Stimulated activated CD8-positive, alpha-beta memory T cell treated with anti-CD3 and anti-CD28 coated beads, Interleukin-15, amount 100 ng/mL, for 4 hours (primary cell): ENCODE results near the gene VSIG2.

ENCODE experiments used
- DNase-seq, 2 donors: peaks; one replicate each; pipeline ENCODE4 v3.0.0-alpha.2; 2020; ENCODE audit warnings: low read depth in 2 of 2

Gene VSIG2

GRCh38 chr11:124763156-124763947, 11.3 kb upstream of the VSIG2 start:
- DNase-seq: peak; percentile 60 to 66

GRCh38 chr11:124762624-124763155, 10.6 kb upstream of the VSIG2 start:
- DNase-seq: no peak

- peak in 1 of 2 donors; percentile 30 for DNase-seq
These were observed 10.1 kb upstream of the VSIG2 start, which contains the start of gene ESAM for GRCh38 chr11:124762105-124762623. Gene ESAM (minus strand): TSS chr11:124762290. CDS start chr11:124762154, 136 bp downstream.

DNA sequence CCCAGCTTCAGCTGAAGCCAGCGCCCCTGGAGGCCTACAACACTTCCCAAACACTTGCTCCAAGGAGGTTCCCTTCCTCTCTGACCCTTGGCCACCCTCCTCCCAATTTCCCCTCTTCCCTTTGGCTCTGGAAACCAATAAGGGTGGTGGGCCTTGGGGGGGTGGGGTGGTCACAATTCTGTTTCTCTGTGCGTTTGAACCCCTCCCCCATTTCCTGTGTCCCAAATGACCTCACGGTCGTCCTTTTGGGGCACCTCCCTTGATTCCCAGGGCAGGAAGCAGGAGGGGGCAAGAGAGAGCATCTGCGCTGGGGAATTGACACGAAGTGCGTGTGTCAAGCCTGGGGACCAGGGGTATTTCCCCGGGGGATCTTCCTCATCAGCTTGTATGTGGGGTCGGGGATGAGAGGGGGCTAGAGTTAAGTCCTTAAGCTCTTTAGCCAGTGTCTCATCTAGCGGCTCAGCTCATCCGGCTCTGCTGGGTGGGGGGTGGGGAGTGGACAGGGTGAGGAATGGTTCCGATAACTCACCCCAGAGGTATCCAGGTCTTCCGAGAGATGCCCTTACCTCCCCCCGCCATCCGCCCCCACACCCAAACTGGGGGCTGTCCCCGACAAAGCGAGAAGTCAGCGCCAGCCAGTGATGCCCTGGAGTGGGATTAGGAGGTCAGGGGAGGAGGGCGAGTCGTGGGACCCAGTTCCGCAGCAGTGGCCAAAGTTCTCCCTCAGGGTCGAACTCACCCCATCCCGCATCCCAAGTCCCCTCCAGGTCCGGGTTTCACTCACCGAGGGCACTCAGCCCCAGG, 9.4 kb upstream of the VSIG2 start:
- DNase-seq: no peak

DNA sequence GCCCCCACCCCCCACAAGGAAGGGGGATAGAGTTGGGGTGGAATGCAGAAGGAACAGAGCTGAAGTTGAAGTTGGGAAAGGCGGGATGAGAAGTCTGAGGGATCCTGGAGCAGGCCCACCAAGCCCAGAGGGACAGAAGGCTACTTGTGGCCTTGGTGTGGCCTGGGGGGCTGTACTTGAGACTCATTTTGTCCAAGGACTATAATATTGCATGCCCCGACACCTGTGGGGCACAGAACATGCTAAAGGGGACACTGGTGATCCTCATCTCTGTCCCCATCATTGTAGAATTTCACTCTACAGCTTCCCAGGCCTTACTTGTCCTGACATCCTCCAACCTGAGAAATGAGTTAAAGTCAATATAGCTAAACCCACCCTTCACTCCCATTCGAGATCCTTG, 8.8 kb upstream of the VSIG2 start:
- DNase-seq: no peak

GRCh38 chr11:124760205-124760652, 8.2 kb upstream of the VSIG2 start:
- no peak for DNase-seq

DNA sequence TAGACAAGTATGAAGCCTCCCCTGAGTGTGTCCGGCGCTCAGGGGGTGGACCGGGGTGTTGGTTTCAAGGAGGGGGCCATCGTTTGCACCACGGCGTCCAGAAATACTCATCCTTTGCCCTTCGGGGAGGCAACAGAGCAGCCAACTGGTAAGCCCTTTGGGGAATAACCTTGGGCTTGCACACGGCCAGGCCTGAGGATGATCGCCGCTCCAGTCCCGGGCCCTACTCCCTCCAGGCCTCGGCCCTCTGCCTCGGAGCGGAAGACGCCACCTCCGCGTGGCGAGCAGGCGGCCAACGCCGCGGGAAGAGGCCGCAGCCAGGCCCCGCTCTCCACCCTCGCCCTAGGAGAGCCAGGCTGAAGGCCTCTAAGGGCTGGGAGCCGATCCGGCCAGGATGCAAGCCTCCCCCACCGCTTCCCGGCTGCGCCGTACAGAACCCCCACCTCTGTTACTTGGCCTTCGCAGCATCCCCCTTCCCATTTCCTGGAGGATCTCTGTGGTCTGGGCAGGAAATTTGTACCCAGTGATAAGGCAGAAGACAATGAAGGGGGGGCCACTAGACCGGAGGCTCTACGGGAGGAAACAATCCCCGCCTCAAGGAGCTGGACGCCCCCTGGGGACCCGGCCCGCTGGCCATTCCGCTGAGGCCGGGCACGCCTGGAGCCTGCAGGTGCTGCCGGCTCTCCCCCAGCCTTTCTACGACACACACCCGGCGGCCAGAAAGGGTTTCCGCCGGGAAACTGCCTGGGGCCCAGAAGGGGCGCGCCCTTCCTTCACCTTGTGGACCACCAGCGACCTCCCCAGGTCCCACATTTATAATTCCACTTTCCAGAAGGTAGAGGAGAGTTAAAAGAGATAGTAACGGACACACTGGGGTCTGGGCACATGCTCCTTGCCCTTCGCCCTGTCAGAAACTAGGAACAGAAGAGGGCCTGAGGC, 7.5 kb upstream of the VSIG2 start:
- no peak for DNase-seq

DNA sequence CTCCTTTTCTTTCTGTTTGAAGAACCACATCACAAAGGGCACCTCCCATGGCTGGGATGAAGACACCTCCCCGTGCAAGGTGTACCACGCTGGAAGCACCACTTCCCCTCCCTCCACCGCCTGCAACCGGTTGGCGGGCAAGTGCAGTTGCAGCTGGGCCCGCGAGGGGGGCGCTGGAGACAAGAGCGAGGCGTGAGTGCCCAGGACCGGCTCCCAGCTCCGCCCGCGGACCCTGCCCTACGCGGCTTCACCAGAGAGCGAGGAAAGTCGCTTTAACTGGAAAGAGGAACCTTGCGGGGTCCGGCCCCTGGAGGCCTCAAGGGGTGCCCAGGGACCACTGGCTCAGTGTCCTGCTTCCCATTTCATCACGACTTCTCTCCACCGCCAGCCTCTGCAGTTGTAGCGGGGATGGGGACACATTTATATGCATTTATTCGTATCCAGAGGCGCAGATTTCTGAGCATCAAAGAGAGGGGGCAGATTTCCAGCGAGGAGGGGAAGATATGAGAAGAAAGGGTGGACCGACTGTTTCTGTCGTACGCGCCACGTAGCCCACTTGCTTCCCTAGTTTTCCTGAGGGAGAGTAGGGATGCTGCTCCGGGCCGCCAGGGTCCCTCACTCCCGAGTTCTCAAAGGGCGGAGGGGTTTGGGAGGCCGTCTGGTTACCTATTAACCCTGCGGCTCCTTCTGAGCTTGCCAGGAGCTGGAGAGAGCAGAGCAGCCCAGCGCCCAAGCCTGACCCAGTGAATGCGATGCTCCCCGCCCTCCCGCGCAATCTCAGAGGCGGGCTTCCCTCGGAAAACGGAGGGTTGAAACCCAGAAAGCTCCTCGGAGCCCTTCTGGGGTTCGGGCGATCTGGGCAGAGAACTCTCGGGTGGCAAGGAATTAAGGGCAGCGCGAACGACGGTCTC, 6.6 kb upstream of the VSIG2 start:
- DNase-seq: no peak

DNA sequence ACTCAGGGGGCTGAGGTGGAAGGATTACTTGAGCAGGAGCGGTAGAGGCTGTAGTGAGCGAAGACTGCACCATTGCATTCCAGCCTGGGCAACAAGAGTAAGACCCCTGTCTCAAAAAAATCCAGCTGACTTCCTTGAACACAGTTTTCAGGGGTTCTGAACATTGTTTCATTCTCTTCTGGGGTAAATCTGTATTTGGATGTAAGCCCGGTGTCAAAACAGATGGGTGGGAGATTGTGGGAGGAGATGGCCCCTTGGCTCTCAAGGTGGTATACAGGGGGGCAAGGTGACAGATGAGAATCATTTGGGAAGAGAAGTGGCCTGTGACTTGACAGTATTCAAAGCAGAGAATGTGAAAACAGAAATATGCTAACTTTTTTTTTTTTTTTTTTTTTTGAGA, 5.3 kb upstream of the VSIG2 start:
- no peak for DNase-seq

DNA sequence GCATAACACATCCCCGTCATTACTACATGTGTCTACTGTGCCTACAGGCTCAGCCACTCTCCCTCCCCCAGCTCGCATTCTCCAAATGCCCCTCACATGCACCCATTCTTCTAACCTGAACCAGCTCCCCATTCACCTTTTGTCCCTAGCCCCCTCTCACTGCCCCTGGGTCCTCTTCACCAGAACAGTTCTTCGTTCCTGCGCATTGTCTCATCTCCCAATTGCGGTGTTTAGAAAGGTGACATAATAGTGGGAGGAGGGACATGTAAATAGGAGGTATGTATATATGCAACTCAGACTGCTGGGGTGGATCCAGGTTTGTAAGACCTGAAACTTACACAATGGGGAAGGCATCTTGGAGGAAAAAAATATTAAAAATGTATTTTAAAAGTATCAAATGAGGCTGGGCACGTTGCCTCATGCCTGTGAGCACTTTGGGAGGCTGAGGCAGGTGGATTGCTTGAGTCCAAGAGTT, 4.7 kb upstream of the VSIG2 start:
- DNase-seq: no peak

DNA sequence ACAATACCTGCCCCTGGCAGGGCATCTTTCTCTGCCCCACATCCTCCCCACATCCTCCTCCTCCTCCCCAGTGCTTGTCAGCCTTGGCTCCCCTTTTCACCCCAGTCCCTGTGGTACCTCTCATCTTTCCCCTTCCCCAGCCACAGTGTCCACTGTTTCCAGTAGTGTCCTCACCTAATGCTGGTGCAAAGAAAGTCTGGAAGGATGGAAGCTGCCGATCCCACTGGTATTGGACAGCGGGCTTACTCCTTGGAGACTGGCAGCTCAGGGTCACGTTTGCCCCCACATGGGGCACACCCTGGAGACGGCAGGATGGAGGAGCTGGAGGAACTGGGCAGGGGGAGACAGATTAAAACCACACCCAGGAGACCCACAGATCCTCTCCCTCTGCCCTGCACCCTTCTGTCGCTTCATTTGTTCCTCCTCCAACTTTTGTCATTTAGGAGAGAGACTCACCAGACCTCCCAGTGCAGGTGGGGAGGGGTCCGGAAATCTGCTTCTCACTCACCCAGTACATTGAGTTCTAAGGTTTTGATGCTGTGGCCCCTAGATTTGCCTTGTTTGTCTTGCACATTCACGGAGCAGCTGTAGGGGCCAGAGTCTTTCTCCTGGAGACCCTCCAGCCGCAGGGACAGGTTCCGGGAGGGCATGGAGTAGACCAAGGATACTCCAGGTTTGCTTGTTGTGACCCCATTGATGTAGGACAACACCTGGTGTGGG, 4.1 kb upstream of the VSIG2 start:
- no peak for DNase-seq

- no peak for DNase-seq
These were observed 2.7 kb upstream of the VSIG2 start for GRCh38 chr11:124754710-124755109.

DNA sequence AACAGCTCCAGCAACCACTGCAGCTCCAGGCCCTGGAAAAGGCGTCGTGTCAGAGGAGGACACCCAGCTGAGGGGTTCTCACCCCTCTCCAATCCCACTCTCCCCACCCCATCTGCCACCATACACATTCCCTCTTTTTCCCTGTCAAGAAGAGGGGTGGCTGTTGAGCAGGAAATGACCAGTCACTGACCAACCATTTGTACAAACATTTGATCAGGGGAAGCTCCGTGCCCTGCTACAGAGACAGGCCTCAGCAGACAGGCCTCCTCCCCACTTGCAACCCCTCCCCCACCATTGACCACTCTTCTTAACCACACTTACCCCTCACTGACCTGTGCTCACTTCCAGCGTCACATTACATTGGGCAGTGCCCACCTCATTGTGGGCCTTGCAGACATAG, 2.3 kb upstream of the VSIG2 start:
- DNase-seq: no peak

GRCh38 chr11:124753624-124754023, 1.6 kb upstream of the VSIG2 start:
- DNase-seq: no peak

DNA sequence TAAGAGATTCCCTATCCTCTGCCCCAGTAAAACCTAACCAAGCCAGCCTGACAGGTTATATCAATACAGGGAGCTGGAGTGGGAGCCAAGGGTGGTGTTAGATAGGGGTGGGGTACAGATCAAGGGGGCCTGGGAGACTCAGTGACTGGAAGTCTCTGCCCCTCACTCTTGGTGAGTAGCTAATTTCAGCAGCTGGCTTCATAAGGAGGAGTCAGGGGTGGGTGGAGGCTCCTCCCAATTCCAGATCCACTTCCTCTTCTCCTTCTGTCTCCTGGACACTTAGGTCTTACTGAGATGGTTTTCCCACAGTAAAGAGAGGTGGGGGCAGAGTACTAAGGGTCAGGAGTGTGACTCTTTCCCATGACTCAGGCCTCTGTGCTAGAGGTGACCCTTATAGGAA, 1.1 kb upstream of the VSIG2 start:
- DNase-seq: no peak

GRCh38 chr11:124752471-124753102, 532 bp upstream of the VSIG2 start:
- DNase-seq: no peak

GRCh38 chr11:124751391-124751740, 689 bp downstream of the VSIG2 start:
- DNase-seq: no peak

GRCh38 chr11:124749912-124750311, 2.1 kb downstream of the VSIG2 start:
- no peak for DNase-seq
